Measurements from ENCODE around the gene TEDDM1. TPM values are rescaled to one million over a fixed set of nuclear protein-coding genes. Genes with fewer than 3 reads are reported as not detected.

The TEDDM1 gene
- total and polyA plus RNA-seq, 2 experiments from 2014 or later: not detected

GRCh38 chr1:182407724-182408123 is 7.3 kb upstream of the TEDDM1 start:
- no peaks in the 10 kb centered on the region for H3K9me3 Mint-ChIP-seq
- H3K4me2 ChIP-seq: no peak overlapping the region
- no peak overlapping the region for H3K27ac Mint-ChIP-seq
- no peaks in the 10 kb centered on the region for H3K27me3 ChIP-seq (ENCODE audit: insufficient read depth)
- no peak for TF ChIP-seq ZNF462 (CRISPR knock-in tag; IDR thresholded peaks at IDR 0.05)
- DNase-seq (ENCODE audit: low spot score) (no peak), ATAC-seq (no peak)
- no peaks in the 10 kb centered on the region for H3K9me2 ChIP-seq (ENCODE audit: insufficient read depth)
- no peak overlapping the region for H2AFZ ChIP-seq
- no peaks in the 10 kb centered on the region for H3K79me2 ChIP-seq (replicated peaks; ENCODE audit: insufficient read depth)
- no peak overlapping the region for H3K4me3 ChIP-seq
- H3K4me1 ChIP-seq (ENCODE audit: insufficient read depth): no peaks in the 10 kb centered on the region
- H4K20me1 ChIP-seq (replicated peaks; ENCODE audit: insufficient read depth): no peaks in the 10 kb centered on the region
- H3K36me3 ChIP-seq (ENCODE audit: insufficient read depth): no peaks in the 10 kb centered on the region
- H3K4me3 Mint-ChIP-seq: no peak overlapping the region
- no peaks in the 10 kb centered on the region for H3K36me3 Mint-ChIP-seq (ENCODE audit: low read depth)
- H3K27me3 Mint-ChIP-seq (ENCODE audit: insufficient read depth, low read depth, poor library complexity): no peaks in the 10 kb centered on the region
- H3K27ac ChIP-seq (ENCODE audit: low read depth): no peak overlapping the region
- H3K4me1 Mint-ChIP-seq: peaks cover 6% of the 10 kb centered on the region; the same call in 2 of the 3 replicates
- H3F3A ChIP-seq (replicated peaks; ENCODE audit: low read depth): no peaks in the 10 kb centered on the region

GRCh38 chr1:182406012-182406411 is 5.5 kb upstream of the TEDDM1 start:
- no peaks in the 10 kb centered on the region for H3K36me3 Mint-ChIP-seq (ENCODE audit: low read depth)
- H3K9me2 ChIP-seq (ENCODE audit: insufficient read depth): no peaks in the 10 kb centered on the region
- H3F3A ChIP-seq (replicated peaks; ENCODE audit: low read depth): no peaks in the 10 kb centered on the region
- no peak overlapping the region for H3K27ac Mint-ChIP-seq
- H3K4me1 Mint-ChIP-seq: peaks cover 6% of the 10 kb centered on the region; the same call in 2 of the 3 replicates
- DNase-seq (ENCODE audit: low spot score) (no peak), ATAC-seq (no peak)
- H3K9me3 Mint-ChIP-seq: no peaks in the 10 kb centered on the region
- no peaks in the 10 kb centered on the region for H3K27me3 Mint-ChIP-seq (ENCODE audit: insufficient read depth, low read depth, poor library complexity)
- TF ChIP-seq EZH2 (IDR thresholded peaks at IDR 0.05; ENCODE audit: low read depth, unreplicated experiment): no peak
- H2AFZ ChIP-seq: no peak overlapping the region
- no peaks in the 10 kb centered on the region for H3K4me1 ChIP-seq (ENCODE audit: insufficient read depth)
- H3K36me3 ChIP-seq (ENCODE audit: insufficient read depth): no peaks in the 10 kb centered on the region
- H3K27ac ChIP-seq (ENCODE audit: low read depth): no peak overlapping the region
- H4K20me1 ChIP-seq (replicated peaks; ENCODE audit: insufficient read depth): no peaks in the 10 kb centered on the region
- H3K4me3 Mint-ChIP-seq: no peak overlapping the region
- no peaks in the 10 kb centered on the region for H3K27me3 ChIP-seq (ENCODE audit: insufficient read depth)
- H3K79me2 ChIP-seq (replicated peaks; ENCODE audit: insufficient read depth): no peaks in the 10 kb centered on the region
- no peak overlapping the region for H3K4me2 ChIP-seq
- H3K4me3 ChIP-seq: no peak overlapping the region

All from GM23338 (cell line).